MM.1S (cell line): ENCODE data around the gene PLIN4.

Experiments
- CTCF ChIP-seq: fragments of 300-600 bp; sonication (generic); IDR thresholded peaks from 2 replicates; pipeline ENCODE4 v1.5.1; 2016; ENCODE audit warnings: antibody characterized with exemption, low read length, mixed read lengths
- EZH2 ChIP-seq: fragments of 300-600 bp; sonication (generic); optimal IDR thresholded peaks from 2 replicates; pipeline ENCODE3; 2017; ENCODE audit warnings: low read depth, mild to moderate bottlenecking, antibody characterized with exemption, low read length, mixed read lengths
- EZH2phosphoT487 ChIP-seq: fragments of 300-600 bp; sonication (generic); IDR thresholded peaks from 2 replicates; pipeline ENCODE4 v1.6.1; 2018; ENCODE audit warnings: antibody characterized with exemption, low read length

GRCh38 chr19:4552525-4552819, 34.2 kb upstream of the PLIN4 start:
- TF ChIP-seq CTCF (no peak), EZH2 (no peak), EZH2phosphoT487 (no peak)
